Endodermal cell (in vitro differentiated cells): ENCODE results near the gene COTL1. TPM values are rescaled to one million over a fixed set of nuclear protein-coding genes. Genes with fewer than 3 reads are reported as not detected.

Experiments used
- DNase-seq: peaks from one replicate; pipeline ENCODE4 v3.0.0-alpha.2; 2017
- H3K27ac ChIP-seq: 2 replicates; pipeline ENCODE4 v1.5.1; 2013; ENCODE audit warnings: mild to moderate bottlenecking, low read depth, low read length, moderate library complexity
- H3K27me3 ChIP-seq: 2 replicates; pipeline ENCODE4 v1.6.1; 2013; ENCODE audit warnings: mild to moderate bottlenecking, low read length, moderate library complexity; ENCODE audit not compliant: insufficient read depth, control insufficient read depth, poor library complexity, severe bottlenecking
- H3K36me3 ChIP-seq: 2 replicates; pipeline ENCODE4 v1.7.0; 2013; ENCODE audit warnings: mild to moderate bottlenecking, low read length, moderate library complexity; ENCODE audit not compliant: control insufficient read depth, insufficient read depth
- H3K4me1 ChIP-seq: one replicate; pipeline ENCODE4 v1.7.0; 2013; ENCODE audit warnings: low read length; ENCODE audit not compliant: control insufficient read depth, insufficient read depth
- H3K4me3 ChIP-seq: 2 replicates; pipeline ENCODE4 v1.5.1; 2013; ENCODE audit warnings: mild to moderate bottlenecking, low read length, moderate library complexity
- H3K9ac ChIP-seq: 2 replicates; pipeline ENCODE4 v1.6.1; 2013; ENCODE audit warnings: mild to moderate bottlenecking, low read length, moderate library complexity; ENCODE audit not compliant: poor library complexity, severe bottlenecking; ENCODE audit errors: extremely low read depth
- H3K9me3 ChIP-seq: 2 replicates; pipeline ENCODE4 v1.6.1; 2013; ENCODE audit warnings: mild to moderate bottlenecking, low read length, moderate library complexity; ENCODE audit not compliant: control insufficient read depth
- H3K27ac Mint-ChIP-seq: 2 replicates; pipeline ENCODE4 v1.8.0; 2020; ENCODE audit warnings: mixed read lengths
- H3K27me3 Mint-ChIP-seq: 2 replicates; pipeline ENCODE4 v1.8.0; 2021; ENCODE audit warnings: mild to moderate bottlenecking, mixed read lengths; ENCODE audit not compliant: insufficient read depth
- H3K36me3 Mint-ChIP-seq: 2 replicates; pipeline ENCODE4 v1.8.0; 2020; ENCODE audit warnings: low read depth, mixed read lengths
- H3K4me1 Mint-ChIP-seq: 2 replicates; pipeline ENCODE4 v1.8.0; 2020; ENCODE audit warnings: mixed read lengths
- H3K4me3 Mint-ChIP-seq: 2 replicates; pipeline ENCODE4 v1.8.0; 2020; ENCODE audit warnings: mild to moderate bottlenecking, moderate library complexity, mixed read lengths
- H3K9me3 Mint-ChIP-seq: 2 replicates; pipeline ENCODE4 v1.8.0; 2020; ENCODE audit warnings: mild to moderate bottlenecking, mixed read lengths
- WGBS, 2 experiments: methylation state at CpG; one replicate each; pipeline versions ENCODE4 v1.1.5 to v1.1.7; 2013; ENCODE audit warnings: missing lambda C conversion rate in 2 of 2, mixed read lengths in 1 of 2; ENCODE audit not compliant: insufficient coverage in 1 of 2, insufficient read length in 1 of 2; 5-methylcytosine and 5-hydroxymethylcytosine counted together
- total RNA-seq, 2 donors: library from RNA; stranded (reverse); fragmentation: NEBNext Ultra II Directional in 1 of 2; extraction: Animal tissue kit (Norgen Biotek cat#: 25700) in 1 of 2; gene quantifications; 2 replicates in 1 of 2; 3 replicates in 1 of 2; pipeline ENCODE4 v1.2.1, GENCODE V29; 2021
- TF ChIP-seq, protein P1 (sequence below): fragments of 200-600 bp; sonication (generic); conservative IDR thresholded peaks from 2 replicates; pipeline ENCODE4 v1.5.0; 2021; ENCODE audit warnings: antibody characterized with exemption, mild to moderate bottlenecking

COTL1 gene
- total RNA-seq, 2 donors from 2014 or later, result 33.4 to 34.9 TPM

- H3K4me3 Mint-ChIP-seq, result no peak overlapping the region
- peaks cover 9% of the 10 kb centered on the region for H3K36me3 Mint-ChIP-seq
- Histone ChIP-seq H3K27me3 (no peaks in the 10 kb centered on the region), H3K9ac (no peak overlapping the region), H3K9me3 (peaks cover 9% of the 10 kb centered on the region), H3K4me3 (no peak overlapping the region), H3K36me3 (no peaks in the 10 kb centered on the region), H3K27ac (no peak overlapping the region), H3K4me1 (no peaks in the 10 kb centered on the region)
- 96 to 97% methylated on average over 10 to 14 of the region's 14 CpGs for WGBS, 2 experiments
- no peaks in the 10 kb centered on the region for H3K27me3 Mint-ChIP-seq
- TF ChIP-seq, protein P1, sequence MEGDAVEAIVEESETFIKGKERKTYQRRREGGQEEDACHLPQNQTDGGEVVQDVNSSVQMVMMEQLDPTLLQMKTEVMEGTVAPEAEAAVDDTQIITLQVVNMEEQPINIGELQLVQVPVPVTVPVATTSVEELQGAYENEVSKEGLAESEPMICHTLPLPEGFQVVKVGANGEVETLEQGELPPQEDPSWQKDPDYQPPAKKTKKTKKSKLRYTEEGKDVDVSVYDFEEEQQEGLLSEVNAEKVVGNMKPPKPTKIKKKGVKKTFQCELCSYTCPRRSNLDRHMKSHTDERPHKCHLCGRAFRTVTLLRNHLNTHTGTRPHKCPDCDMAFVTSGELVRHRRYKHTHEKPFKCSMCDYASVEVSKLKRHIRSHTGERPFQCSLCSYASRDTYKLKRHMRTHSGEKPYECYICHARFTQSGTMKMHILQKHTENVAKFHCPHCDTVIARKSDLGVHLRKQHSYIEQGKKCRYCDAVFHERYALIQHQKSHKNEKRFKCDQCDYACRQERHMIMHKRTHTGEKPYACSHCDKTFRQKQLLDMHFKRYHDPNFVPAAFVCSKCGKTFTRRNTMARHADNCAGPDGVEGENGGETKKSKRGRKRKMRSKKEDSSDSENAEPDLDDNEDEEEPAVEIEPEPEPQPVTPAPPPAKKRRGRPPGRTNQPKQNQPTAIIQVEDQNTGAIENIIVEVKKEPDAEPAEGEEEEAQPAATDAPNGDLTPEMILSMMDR, result no peak
- DNase-seq, result no peak
- peaks cover 13% of the 10 kb centered on the region for H3K9me3 Mint-ChIP-seq
- H3K27ac Mint-ChIP-seq, result no peak overlapping the region
- H3K4me1 Mint-ChIP-seq, result peaks cover 6% of the 10 kb centered on the region
These were observed 47.0 kb downstream of the COTL1 start for GRCh38 chr16:84570739-84571403.

DNA sequence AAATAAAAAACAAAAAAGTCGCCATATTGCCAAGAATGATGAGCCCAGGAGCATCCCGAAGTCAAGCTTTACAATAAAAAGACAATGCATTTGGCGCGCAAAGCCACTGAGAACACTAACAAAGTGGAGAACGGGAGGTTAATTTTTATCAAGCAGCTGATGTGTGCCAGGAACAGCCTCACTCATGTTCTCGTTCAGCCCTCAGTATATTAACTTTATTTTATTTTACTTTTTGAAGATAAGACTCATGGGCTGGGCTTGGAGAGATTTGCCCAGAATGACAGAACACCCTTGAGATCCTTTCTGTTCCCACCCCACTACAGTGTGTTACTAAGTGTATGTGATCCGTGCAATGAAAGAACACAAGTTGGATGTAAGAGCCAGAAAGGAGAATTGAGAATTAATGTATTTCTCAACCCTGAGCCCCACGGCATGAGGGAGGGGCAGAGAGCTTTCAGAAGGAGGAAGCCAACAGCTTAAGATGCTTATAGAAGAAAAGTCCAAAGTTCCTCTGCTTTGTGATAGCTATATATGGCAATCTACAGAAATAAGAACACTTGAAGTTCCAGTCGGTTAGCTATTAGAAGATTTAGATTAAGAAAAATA is 48.4 kb downstream of the COTL1 start:
- Histone ChIP-seq H3K36me3 (no peaks in the 10 kb centered on the region), H3K9ac (no peak overlapping the region), H3K27me3 (no peaks in the 10 kb centered on the region), H3K4me1 (no peaks in the 10 kb centered on the region), H3K4me3 (no peak overlapping the region), H3K27ac (no peak overlapping the region), H3K9me3 (peaks cover 9% of the 10 kb centered on the region)
- Mint-ChIP-seq H3K4me1 (peaks cover 6% of the 10 kb centered on the region), H3K27ac (no peak overlapping the region), H3K9me3 (peaks cover 13% of the 10 kb centered on the region), H3K4me3 (no peak overlapping the region), H3K27me3 (no peaks in the 10 kb centered on the region), H3K36me3 (peaks cover 9% of the 10 kb centered on the region)
- DNase-seq, result no peak
- WGBS, 2 experiments, result 95 to 96% methylated on average over 6 to 9 of the region's 9 CpGs
- TF ChIP-seq, protein P1, result no peak

DNA sequence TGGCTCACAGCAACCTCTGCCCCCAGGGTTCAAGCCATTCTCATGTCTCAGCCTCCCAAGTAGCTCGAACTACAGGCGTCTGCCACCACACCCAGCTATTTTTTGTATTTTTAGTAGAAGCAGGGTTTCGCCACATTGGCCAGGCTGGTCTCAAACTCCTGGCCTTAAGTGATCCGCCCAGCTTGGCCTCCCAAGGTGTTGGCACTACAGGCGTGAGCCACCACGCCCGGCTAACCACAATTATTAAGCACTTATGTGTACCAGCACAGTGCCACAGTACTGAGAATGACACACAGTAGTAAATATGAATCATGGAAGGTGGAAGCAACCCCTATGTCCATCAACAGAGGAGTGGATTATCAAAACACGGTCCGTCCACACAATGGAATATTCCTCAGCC is 49.8 kb downstream of the COTL1 start:
- Mint-ChIP-seq H3K4me1 (peaks cover 3% of the 10 kb centered on the region), H3K4me3 (no peak overlapping the region), H3K9me3 (peaks cover 13% of the 10 kb centered on the region), H3K27me3 (no peaks in the 10 kb centered on the region), H3K27ac (no peak overlapping the region), H3K36me3 (peaks cover 11% of the 10 kb centered on the region)
- no peak overlapping the region for H3K27ac ChIP-seq
- no peaks in the 10 kb centered on the region for H3K4me1 ChIP-seq
- WGBS, 2 experiments, result 95 to 96% methylated on average over 4 to 9 of the region's 9 CpGs
- peaks cover 9% of the 10 kb centered on the region for H3K9me3 ChIP-seq
- no peak overlapping the region for H3K4me3 ChIP-seq
- DNase-seq, result no peak
- no peaks in the 10 kb centered on the region for H3K36me3 ChIP-seq
- H3K9ac ChIP-seq, result no peak overlapping the region
- no peaks in the 10 kb centered on the region for H3K27me3 ChIP-seq
- TF ChIP-seq, protein P1, result no peak
